Coronary artery (tissue), 2 donors: ENCODE data around the gene CSRP2.

Source experiments
- DNase-seq: peaks from one replicate; pipeline ENCODE4 v3.0.0-alpha.2; 2017; ENCODE audit warnings: low spot score
- H3K27ac ChIP-seq, 2 donors: fragments of 200-600 bp; sonication (generic); one replicate each; pipeline ENCODE4 v1.5.1; 2016 to 2019
- H3K4me3 ChIP-seq: fragments of 200-600 bp; sonication (generic); 2 replicates; pipeline ENCODE4 v1.5.1; 2016; ENCODE audit warnings: mild to moderate bottlenecking, moderate library complexity
- TF ChIP-seq, protein P1 (sequence below): fragments of 200-600 bp; sonication (generic); IDR thresholded peaks from one replicate; pipeline ENCODE4 v1.5.1; 2019; ENCODE audit warnings: antibody characterized with exemption

Gene CSRP2

DNA sequence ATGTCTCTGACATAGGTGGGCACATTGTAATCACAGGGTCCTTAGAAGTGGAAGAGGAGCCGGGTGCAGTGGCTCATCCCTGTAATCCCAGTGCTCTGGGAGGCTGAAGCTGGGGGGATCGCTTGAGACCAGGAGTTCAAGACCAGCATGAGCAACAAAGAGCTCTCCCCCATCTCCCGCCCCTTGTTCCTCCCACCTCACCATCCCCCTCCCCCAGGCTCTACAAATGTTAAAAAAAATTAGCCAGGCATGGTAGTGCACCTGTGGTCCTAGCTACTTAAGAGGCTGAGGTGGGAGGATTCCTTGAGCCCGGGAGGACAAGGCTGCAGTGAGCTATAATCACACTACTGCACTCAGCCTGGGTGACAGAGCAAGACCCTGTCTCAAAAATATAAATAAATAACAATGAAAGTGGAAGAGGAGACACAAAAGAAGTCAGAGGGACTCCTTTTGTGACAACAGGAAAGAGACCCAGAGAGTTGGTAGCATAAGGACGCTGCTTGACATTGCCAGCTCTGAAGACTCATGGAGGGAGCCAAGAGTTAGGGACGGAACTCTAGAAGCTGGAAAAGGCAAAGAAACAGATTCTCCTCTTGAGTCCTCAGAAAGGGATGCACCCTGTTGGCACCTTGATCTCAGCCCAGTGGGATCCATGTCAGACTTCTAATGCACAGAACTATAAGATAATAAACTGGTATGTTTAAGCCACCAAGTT lies 29.6 kb upstream of the CSRP2 start:
- H3K4me3 ChIP-seq, result no peak overlapping the region
- TF ChIP-seq, protein P1, sequence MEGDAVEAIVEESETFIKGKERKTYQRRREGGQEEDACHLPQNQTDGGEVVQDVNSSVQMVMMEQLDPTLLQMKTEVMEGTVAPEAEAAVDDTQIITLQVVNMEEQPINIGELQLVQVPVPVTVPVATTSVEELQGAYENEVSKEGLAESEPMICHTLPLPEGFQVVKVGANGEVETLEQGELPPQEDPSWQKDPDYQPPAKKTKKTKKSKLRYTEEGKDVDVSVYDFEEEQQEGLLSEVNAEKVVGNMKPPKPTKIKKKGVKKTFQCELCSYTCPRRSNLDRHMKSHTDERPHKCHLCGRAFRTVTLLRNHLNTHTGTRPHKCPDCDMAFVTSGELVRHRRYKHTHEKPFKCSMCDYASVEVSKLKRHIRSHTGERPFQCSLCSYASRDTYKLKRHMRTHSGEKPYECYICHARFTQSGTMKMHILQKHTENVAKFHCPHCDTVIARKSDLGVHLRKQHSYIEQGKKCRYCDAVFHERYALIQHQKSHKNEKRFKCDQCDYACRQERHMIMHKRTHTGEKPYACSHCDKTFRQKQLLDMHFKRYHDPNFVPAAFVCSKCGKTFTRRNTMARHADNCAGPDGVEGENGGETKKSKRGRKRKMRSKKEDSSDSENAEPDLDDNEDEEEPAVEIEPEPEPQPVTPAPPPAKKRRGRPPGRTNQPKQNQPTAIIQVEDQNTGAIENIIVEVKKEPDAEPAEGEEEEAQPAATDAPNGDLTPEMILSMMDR, result no peak
- H3K27ac ChIP-seq, result no peak overlapping the region
- no peak for DNase-seq

- Histone ChIP-seq H3K4me3 (no peak overlapping the region), H3K27ac (no peak overlapping the region)
- DNase-seq, result no peak
- TF ChIP-seq, protein P1, result no peak
These were observed 23.0 kb upstream of the CSRP2 start for GRCh38 chr12:76901628-76902380.

- TF ChIP-seq, protein P1, result no peak
- Histone ChIP-seq H3K4me3 (no peak overlapping the region), H3K27ac (no peak overlapping the region)
- DNase-seq, result no peak
These were observed 20.7 kb upstream of the CSRP2 start for GRCh38 chr12:76899522-76899921.

DNA sequence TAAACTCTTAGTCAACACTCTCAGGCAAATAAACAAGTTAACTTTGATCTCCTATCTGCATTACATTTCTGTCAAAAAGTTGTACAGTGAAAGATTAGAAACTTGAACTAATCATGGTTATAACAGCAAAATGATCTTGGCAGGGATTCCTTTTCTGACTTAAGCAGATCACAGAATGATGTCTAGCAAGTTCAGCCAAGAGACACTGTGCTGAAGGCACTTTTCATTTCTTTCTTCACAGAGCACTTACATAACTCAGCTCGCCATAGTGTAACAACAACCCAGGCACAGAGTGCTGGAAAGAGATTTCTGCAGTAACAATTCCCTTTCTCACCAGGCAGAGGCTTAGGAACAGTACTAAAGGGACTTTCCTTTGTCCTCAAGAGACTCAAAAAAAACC lies 19.6 kb upstream of the CSRP2 start:
- TF ChIP-seq, protein P1, result no peak
- Histone ChIP-seq H3K4me3 (no peak overlapping the region), H3K27ac (no peak overlapping the region)
- no peak for DNase-seq

GRCh38 chr12:76896274-76896673 lies 17.5 kb upstream of the CSRP2 start:
- Histone ChIP-seq H3K27ac (no peak overlapping the region), H3K4me3 (no peak overlapping the region)
- TF ChIP-seq, protein P1, result no peak
- DNase-seq, result no peak

- TF ChIP-seq, protein P1, result no peak
- Histone ChIP-seq H3K4me3 (no peak overlapping the region), H3K27ac (no peak overlapping the region)
- DNase-seq, result no peak
These were observed 17.0 kb upstream of the CSRP2 start for GRCh38 chr12:76895796-76896195.

GRCh38 chr12:76891609-76892008 lies 12.8 kb upstream of the CSRP2 start:
- no peak overlapping the region for H3K4me3 ChIP-seq
- H3K27ac ChIP-seq, result no peak overlapping the region
- TF ChIP-seq, protein P1, result no peak
- no peak for DNase-seq
